HuH-7 (cell line): ENCODE measurements around the gene PGS1.

ENCODE experiments used
- DNase-seq: peaks from one replicate; pipeline ENCODE4 v3.0.0; 2011; ENCODE audit warnings: low spot score

Gene PGS1

GRCh38 chr17:78390241-78391050, 12.0 kb downstream of the PGS1 start:
- no peak for DNase-seq

- no peak for DNase-seq
These were observed 12.6 kb downstream of the PGS1 start for GRCh38 chr17:78391051-78391431.

GRCh38 chr17:78391843-78392242, 13.4 kb downstream of the PGS1 start:
- no peak for DNase-seq

GRCh38 chr17:78392295-78392694, 13.8 kb downstream of the PGS1 start:
- no peak for DNase-seq

GRCh38 chr17:78393575-78393974, 15.1 kb downstream of the PGS1 start:
- no peak for DNase-seq

GRCh38 chr17:78394209-78394608, 15.8 kb downstream of the PGS1 start:
- no peak for DNase-seq

DNA sequence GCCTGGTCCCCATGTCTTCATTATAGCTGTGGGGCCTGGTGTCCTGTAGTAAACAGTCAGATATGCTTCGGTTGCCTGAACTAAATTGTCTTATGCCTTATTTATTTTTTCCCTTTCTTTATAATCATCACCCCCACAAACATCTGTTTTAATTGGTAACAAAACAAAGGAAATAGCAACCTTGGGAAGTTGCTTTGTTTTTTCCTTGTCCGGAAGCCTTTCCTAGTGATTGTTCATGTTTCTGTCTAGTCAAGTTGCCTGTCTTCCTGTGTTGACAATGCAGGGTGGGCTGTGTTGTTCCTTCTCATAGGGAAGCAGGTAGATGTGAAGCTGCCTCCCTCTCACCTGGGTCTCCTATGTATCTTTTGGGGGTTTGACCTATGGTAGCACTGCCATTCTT, 16.7 kb downstream of the PGS1 start:
- DNase-seq, result no peak

DNA sequence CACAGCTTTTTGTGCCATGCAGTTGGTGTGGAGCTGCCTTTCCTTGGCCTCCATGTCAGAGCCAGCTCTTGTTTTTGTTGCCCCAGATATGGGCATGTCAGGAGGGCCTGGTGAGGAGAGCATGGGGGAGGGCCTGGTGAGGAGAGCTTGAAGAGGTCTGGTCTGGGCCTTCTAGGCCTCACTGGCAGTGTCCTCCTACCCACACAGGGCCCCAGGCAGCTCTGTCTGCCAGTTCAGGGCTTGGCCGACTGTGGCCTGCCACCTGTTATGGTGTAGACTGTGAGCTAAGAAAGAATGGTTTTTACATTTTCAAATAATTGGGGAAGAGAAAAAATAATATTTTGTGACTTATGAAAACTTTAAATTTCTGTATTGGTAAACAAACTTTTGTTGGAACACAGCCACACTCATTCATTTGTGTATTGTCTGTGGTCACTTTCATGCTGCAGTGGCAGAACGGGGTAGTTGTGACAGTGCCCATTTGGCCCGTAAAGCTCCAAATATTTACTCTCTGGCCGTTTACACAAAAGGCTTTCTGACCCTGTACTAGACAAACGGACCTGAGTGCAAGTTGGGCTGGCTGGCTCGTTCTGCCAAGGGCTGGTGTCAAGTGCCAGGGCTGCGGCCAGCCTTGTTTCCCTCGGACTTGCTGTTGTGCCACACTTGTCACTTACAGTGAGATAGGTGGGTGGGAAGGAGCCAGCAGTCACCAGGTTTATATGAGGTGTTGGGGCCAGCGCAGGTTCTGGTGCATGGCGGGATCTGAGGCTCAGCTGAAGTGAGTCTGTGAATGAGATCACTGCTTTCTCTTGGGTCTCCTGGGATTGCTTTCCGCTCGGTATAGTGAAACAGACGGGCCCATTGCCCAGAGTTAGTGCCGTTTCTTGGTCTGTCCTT, 18.2 kb downstream of the PGS1 start:
- DNase-seq, result no peak

GRCh38 chr17:78397681-78398101, 19.2 kb downstream of the PGS1 start:
- no peak for DNase-seq

- DNase-seq, result no peak
These were observed 19.9 kb downstream of the PGS1 start for GRCh38 chr17:78398390-78398789.

- no peak for DNase-seq
These were observed 20.7 kb downstream of the PGS1 start for GRCh38 chr17:78399028-78399692.

- DNase-seq, result no peak
These were observed 21.3 kb downstream of the PGS1 start for GRCh38 chr17:78399693-78400144.

DNA sequence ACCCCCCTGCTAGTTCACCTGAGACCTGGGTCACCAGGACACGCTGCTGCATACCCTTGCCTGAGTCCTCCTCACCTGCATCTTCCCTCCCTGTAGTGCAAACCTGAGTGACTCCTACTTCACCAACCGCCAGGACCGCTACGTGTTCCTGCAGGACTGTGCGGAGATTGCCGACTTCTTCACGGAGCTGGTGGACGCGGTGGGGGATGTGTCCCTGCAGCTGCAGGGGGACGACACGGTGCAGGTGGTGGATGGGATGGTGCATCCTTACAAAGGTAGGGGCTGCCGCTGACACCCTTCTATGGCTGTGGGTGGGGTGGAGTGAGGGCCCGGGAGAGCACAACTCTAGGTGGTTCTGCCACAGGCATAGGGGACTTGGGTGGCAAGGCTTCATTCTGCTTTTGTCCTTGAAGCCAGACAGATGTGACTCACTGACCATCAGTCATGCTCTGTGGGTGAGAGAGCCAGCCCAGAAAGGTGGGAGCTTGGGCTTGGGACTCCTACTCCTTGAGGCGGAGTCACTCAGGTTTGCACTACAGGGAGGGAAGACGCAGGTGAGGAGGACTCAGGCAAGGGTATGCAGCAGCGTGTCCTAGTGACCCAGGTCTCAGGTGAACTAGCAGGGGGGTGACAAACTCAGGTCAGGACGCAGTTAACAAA, 22.3 kb downstream of the PGS1 start:
- DNase-seq, result no peak

- no peak for DNase-seq
These were observed 22.8 kb downstream of the PGS1 start for GRCh38 chr17:78401246-78401645.

- DNase-seq, result no peak
These were observed 23.4 kb downstream of the PGS1 start for GRCh38 chr17:78401891-78402290.

DNA sequence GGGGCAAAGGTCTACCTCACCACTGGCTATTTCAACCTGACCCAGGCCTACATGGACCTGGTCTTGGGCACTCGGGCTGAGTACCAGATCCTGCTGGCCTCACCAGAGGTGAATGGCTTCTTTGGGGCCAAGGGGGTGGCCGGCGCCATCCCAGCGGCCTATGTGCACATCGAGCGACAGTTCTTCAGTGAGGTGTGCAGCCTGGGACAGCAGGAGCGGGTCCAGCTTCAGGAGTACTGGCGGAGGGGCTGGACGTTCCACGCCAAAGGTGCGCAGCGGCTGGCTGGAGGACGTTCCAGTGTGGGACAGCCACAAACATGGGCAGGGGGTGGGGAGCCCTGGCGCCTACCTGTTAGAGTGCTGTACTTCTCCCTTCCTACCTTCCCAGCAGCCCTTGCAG, 25.4 kb downstream of the PGS1 start:
- no peak for DNase-seq

DNA sequence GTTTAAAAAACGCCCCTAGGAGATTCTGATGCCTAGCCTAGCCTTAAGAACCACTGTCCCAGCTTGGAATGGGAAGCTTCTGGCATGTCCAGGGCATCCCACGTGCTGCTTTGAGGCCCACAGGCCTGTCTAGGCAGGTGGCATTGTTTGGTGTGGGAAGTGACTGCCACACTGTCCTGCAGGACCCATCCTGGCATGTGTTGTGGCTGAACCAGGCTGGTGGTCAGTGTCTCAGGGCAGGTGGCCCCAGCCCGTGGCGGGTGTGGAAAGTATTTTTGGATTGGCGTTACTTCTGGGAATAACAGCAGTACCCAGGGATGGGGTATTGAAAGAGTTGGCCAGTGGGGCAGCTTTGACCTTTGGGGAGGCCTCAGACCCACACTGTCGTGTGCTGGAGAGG, 27.9 kb downstream of the PGS1 start:
- DNase-seq, result no peak

DNA sequence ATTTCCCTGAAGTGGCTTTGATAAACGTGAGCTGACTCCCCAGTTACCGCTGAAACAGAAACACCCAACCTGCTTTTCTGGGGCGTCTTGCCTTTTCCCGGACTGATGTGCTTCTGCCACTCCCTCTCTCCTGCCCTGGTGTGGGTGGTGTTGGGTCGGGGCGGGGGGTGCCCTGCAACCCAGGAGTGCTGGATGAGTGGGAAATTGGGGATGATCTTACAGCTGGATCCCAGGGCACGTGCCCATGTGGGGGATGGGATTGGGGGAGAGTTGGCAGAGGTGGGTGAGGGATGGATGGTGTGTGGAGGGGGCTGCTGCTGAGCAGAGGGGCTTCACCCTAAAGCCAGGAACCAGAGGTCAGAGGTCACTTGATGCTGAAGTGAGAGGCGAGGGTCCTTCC, 28.5 kb downstream of the PGS1 start:
- no peak for DNase-seq

DNA sequence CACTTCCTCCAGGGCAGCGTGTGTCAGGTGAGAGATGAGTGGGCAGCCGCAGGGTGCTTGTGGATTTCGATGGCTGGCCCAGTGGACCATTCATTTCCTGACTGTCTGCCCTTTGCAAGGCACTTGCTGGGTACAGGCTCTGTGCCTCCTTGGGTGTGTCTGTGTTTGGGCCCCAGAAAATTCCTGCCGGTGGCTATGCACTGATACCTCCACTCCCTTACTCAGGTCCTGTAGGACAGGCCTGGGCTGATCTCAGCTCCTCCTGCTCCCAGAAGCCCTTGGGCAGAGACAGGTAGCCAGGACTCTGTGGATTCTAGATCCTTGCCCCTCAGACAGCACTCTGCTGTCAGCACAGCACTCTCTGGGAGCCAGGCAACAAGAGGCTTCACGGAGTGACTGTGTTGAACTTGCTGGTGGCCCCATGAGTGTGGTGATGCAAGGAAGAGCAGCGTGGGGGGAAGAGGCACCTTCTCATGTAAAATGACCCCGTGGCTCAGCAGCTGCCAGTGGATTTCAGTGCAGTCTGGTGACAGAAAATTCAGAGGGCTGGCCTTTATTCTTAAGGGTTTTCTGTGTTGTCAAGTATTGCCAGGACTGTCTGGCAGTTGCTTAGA, 29.0 kb downstream of the PGS1 start:
- no peak for DNase-seq

- DNase-seq, result no peak
These were observed 30.1 kb downstream of the PGS1 start for GRCh38 chr17:78408476-78409050.
